WTC11 (cell line): Measurements from ENCODE around the gene MCCC2. TPM values are rescaled to one million over a fixed set of nuclear protein-coding genes. Genes with fewer than 3 reads are reported as not detected.

Experiments
- ATAC-seq: fragments of 200-7000 bp; cut with Tn5 transposase; 2 replicates; pipeline ENCODE4 v1.10.0; 2021; ENCODE audit warnings: mild to moderate bottlenecking, moderate library complexity
- CTCF ChIA-PET: fragments of 300-600 bp; sonication (Branson Sonifier 250); formaldehyde crosslinking; loops from one replicate; lab custom pipeline; 2021; ENCODE audit warnings: antibody characterized with exemption; lab: Charles Lee
- POLR2A ChIA-PET: fragments of 350-600 bp; sonication (Branson Sonifier 250); formaldehyde crosslinking; loops from one replicate; lab custom pipeline; 2021; ENCODE audit warnings: antibody characterized with exemption; lab: Charles Lee
- DNase-seq: peaks from one replicate; pipeline ENCODE4 v3.0.0; 2021; ENCODE audit warnings: low spot score
- H3K27ac Mint-ChIP-seq: 2 replicates; pipeline ENCODE4 v1.8.0; 2021; ENCODE audit warnings: mixed read lengths
- H3K27me3 Mint-ChIP-seq: 2 replicates; pipeline ENCODE4 v1.8.0; 2021; ENCODE audit warnings: low read depth, mild to moderate bottlenecking, moderate library complexity, mixed read lengths
- H3K36me3 Mint-ChIP-seq: 2 replicates; pipeline ENCODE4 v1.8.0; 2021; ENCODE audit warnings: mixed read lengths
- H3K4me1 Mint-ChIP-seq: 2 replicates; pipeline ENCODE4 v1.8.0; 2022; ENCODE audit warnings: mixed read lengths
- H3K4me3 Mint-ChIP-seq: 2 replicates; pipeline ENCODE4 v1.8.0; 2021; ENCODE audit warnings: mild to moderate bottlenecking, moderate library complexity, mixed read lengths
- H3K9me3 Mint-ChIP-seq: 2 replicates; pipeline ENCODE4 v1.8.0; 2021; ENCODE audit warnings: mixed read lengths
- ATF1 ChIP-seq: sonication (generic); formaldehyde crosslinking; IDR thresholded peaks from 2 replicates; pipeline ENCODE4 v1.8.1; 2023; ENCODE audit warnings: mild to moderate bottlenecking, moderate library complexity, missing genetic modification reagents
- CDX4 ChIP-seq: fragments of 250-450 bp; sonication (Bioruptor Pico); IDR thresholded peaks from 2 replicates; pipeline ENCODE4 v1.9.0; 2021; ENCODE audit warnings: moderate library complexity, mild to moderate bottlenecking, inconsistent platforms, borderline replicate concordance
- CREB1 ChIP-seq: sonication (generic); formaldehyde crosslinking; IDR thresholded peaks from 2 replicates; pipeline ENCODE4 v1.8.0; 2023; ENCODE audit warnings: mild to moderate bottlenecking, missing genetic modification reagents
- FOXP4 ChIP-seq: sonication (generic); formaldehyde crosslinking; IDR thresholded peaks from 2 replicates; pipeline ENCODE4 v1.8.0; 2022; ENCODE audit warnings: mild to moderate bottlenecking, missing genetic modification reagents
- GTF2I ChIP-seq: fragments of 250-450 bp; sonication (Bioruptor Pico); conservative IDR thresholded peaks from 2 replicates; pipeline ENCODE4 v1.4.0; 2021; ENCODE audit warnings: mild to moderate bottlenecking
- JAZF1 ChIP-seq: fragments of 250-450 bp; sonication (Bioruptor Pico); IDR thresholded peaks from 2 replicates; pipeline ENCODE4 v1.9.0; 2021; ENCODE audit warnings: moderate library complexity, mild to moderate bottlenecking, inconsistent platforms
- OVOL2 ChIP-seq: fragments of 250-450 bp; sonication (Bioruptor Pico); IDR thresholded peaks from 2 replicates; pipeline ENCODE4 v1.9.0; 2021; ENCODE audit warnings: mild to moderate bottlenecking, borderline replicate concordance
- RELA ChIP-seq: sonication (generic); formaldehyde crosslinking; IDR thresholded peaks from 2 replicates; pipeline ENCODE4 v1.8.1; 2022; ENCODE audit warnings: missing genetic modification reagents, mild to moderate bottlenecking, borderline replicate concordance
- RORB ChIP-seq: fragments of 250-450 bp; sonication (Bioruptor Pico); IDR thresholded peaks from 2 replicates; pipeline ENCODE4 v1.9.0; 2021; ENCODE audit warnings: mild to moderate bottlenecking
- SMAD4 ChIP-seq: sonication (generic); formaldehyde crosslinking; IDR thresholded peaks from 2 replicates; pipeline ENCODE4 v1.8.0; 2022; ENCODE audit warnings: mild to moderate bottlenecking, missing genetic modification reagents
- SOX15 ChIP-seq: fragments of 250-450 bp; sonication (Bioruptor Pico); IDR thresholded peaks from 2 replicates; pipeline ENCODE4 v1.9.0; 2021; ENCODE audit warnings: mild to moderate bottlenecking
- ZMAT4 ChIP-seq: fragments of 250-450 bp; sonication (Bioruptor Pico); IDR thresholded peaks from 2 replicates; pipeline ENCODE4 v1.9.0; 2021; ENCODE audit warnings: mild to moderate bottlenecking
- ZNF263 ChIP-seq: sonication (generic); formaldehyde crosslinking; IDR thresholded peaks from 2 replicates; pipeline ENCODE4 v1.8.1; 2022; ENCODE audit warnings: low read depth, mild to moderate bottlenecking, moderate library complexity, missing genetic modification reagents
- ZNF317 ChIP-seq: sonication (generic); formaldehyde crosslinking; IDR thresholded peaks from 2 replicates; pipeline ENCODE4 v1.8.1; 2023; ENCODE audit warnings: low read depth, mild to moderate bottlenecking, moderate library complexity, missing genetic modification reagents, borderline replicate concordance
- total RNA-seq: library from RNA; stranded (reverse); gene quantifications from 3 replicates; pipeline ENCODE4 v1.2.3, GENCODE V29; 2021
- TF ChIP-seq, protein P1 (sequence below): sonication (generic); formaldehyde crosslinking; conservative IDR thresholded peaks from 2 replicates; pipeline ENCODE4 v1.8.1; 2023; ENCODE audit warnings: mild to moderate bottlenecking, low read depth, missing genetic modification reagents, moderate library complexity
- TF ChIP-seq, protein P2 (sequence below): sonication (generic); formaldehyde crosslinking; IDR thresholded peaks from 2 replicates; pipeline ENCODE4 v1.8.0; 2022; ENCODE audit warnings: missing genetic modification reagents
- TF ChIP-seq, protein P3 (sequence below): sonication (generic); formaldehyde crosslinking; IDR thresholded peaks from 2 replicates; pipeline ENCODE4 v1.8.0; 2022; ENCODE audit warnings: mild to moderate bottlenecking, missing genetic modification reagents
- TF ChIP-seq, protein P4 (sequence below): fragments of 250-450 bp; sonication (Bioruptor Pico); IDR thresholded peaks from 2 replicates; pipeline ENCODE4 v2.1.2; 2022; ENCODE audit warnings: mild to moderate bottlenecking, moderate library complexity
- TF ChIP-seq, protein P5 (sequence below): sonication (generic); formaldehyde crosslinking; IDR thresholded peaks from 2 replicates; pipeline ENCODE4 v1.8.1; 2022; ENCODE audit warnings: mild to moderate bottlenecking, missing genetic modification reagents, moderate library complexity, borderline replicate concordance
- TF ChIP-seq, protein P6 (sequence below): sonication (generic); formaldehyde crosslinking; IDR thresholded peaks from 2 replicates; pipeline ENCODE4 v1.8.1; 2022; ENCODE audit warnings: low read depth, missing genetic modification reagents, borderline replicate concordance

Gene MCCC2
- total RNA-seq, 1 experiment from 2014 or later, result 65.0 TPM

DNA sequence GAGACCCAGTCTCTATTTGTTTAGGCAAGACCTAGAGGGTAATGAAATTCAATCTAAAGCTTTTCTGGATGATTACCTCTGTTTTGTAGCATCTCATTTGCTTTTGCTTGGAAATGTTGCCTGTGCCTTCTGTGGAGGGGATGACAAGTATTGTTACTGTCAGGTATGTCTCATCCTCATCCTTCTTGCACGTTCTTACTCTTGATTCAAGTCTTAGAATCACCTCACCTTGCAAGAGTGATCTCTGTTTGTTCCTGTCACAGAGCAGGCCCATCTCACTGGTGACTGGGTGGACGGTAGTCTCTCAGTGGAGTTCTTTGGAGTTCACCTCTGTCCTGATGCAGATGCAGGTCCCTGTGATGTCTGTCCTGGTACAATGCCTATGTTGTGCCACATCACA is 33.5 kb downstream of the MCCC2 start:
- no peaks in the 10 kb centered on the region for H3K27me3 Mint-ChIP-seq
- H3K36me3 Mint-ChIP-seq, result peaks cover 24% of the 10 kb centered on the region
- ChIA-PET CTCF (no interaction called here), POLR2A (no interaction called here)
- DNase-seq (no peak), ATAC-seq (no peak)
- no peaks in the 10 kb centered on the region for H3K4me1 Mint-ChIP-seq
- no peak overlapping the region for H3K27ac Mint-ChIP-seq
- no peak overlapping the region for H3K4me3 Mint-ChIP-seq
- TF ChIP-seq ATF1 (CRISPR knock-in tag) (no peak), GTF2I (CRISPR knock-in tag) (no peak), JAZF1 (CRISPR knock-in tag) (no peak), FOXP4 (no peak), ZMAT4 (CRISPR knock-in tag) (no peak), RELA (CRISPR knock-in tag) (no peak), SOX15 (no peak), ZNF263 (no peak), RORB (CRISPR knock-in tag) (no peak), CREB1 (no peak), CDX4 (CRISPR knock-in tag) (no peak), ZNF317 (CRISPR knock-in tag) (no peak), OVOL2 (no peak), SMAD4 (CRISPR knock-in tag) (no peak)
- TF ChIP-seq, protein P1, sequence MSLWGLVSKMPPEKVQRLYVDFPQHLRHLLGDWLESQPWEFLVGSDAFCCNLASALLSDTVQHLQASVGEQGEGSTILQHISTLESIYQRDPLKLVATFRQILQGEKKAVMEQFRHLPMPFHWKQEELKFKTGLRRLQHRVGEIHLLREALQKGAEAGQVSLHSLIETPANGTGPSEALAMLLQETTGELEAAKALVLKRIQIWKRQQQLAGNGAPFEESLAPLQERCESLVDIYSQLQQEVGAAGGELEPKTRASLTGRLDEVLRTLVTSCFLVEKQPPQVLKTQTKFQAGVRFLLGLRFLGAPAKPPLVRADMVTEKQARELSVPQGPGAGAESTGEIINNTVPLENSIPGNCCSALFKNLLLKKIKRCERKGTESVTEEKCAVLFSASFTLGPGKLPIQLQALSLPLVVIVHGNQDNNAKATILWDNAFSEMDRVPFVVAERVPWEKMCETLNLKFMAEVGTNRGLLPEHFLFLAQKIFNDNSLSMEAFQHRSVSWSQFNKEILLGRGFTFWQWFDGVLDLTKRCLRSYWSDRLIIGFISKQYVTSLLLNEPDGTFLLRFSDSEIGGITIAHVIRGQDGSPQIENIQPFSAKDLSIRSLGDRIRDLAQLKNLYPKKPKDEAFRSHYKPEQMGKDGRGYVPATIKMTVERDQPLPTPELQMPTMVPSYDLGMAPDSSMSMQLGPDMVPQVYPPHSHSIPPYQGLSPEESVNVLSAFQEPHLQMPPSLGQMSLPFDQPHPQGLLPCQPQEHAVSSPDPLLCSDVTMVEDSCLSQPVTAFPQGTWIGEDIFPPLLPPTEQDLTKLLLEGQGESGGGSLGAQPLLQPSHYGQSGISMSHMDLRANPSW, result no peak
- TF ChIP-seq, protein P2, sequence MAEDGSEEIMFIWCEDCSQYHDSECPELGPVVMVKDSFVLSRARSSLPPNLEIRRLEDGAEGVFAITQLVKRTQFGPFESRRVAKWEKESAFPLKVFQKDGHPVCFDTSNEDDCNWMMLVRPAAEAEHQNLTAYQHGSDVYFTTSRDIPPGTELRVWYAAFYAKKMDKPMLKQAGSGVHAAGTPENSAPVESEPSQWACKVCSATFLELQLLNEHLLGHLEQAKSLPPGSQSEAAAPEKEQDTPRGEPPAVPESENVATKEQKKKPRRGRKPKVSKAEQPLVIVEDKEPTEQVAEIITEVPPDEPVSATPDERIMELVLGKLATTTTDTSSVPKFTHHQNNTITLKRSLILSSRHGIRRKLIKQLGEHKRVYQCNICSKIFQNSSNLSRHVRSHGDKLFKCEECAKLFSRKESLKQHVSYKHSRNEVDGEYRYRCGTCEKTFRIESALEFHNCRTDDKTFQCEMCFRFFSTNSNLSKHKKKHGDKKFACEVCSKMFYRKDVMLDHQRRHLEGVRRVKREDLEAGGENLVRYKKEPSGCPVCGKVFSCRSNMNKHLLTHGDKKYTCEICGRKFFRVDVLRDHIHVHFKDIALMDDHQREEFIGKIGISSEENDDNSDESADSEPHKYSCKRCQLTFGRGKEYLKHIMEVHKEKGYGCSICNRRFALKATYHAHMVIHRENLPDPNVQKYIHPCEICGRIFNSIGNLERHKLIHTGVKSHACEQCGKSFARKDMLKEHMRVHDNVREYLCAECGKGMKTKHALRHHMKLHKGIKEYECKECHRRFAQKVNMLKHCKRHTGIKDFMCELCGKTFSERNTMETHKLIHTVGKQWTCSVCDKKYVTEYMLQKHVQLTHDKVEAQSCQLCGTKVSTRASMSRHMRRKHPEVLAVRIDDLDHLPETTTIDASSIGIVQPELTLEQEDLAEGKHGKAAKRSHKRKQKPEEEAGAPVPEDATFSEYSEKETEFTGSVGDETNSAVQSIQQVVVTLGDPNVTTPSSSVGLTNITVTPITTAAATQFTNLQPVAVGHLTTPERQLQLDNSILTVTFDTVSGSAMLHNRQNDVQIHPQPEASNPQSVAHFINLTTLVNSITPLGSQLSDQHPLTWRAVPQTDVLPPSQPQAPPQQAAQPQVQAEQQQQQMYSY (CRISPR knock-in tag), result no peak
- TF ChIP-seq, protein P3, sequence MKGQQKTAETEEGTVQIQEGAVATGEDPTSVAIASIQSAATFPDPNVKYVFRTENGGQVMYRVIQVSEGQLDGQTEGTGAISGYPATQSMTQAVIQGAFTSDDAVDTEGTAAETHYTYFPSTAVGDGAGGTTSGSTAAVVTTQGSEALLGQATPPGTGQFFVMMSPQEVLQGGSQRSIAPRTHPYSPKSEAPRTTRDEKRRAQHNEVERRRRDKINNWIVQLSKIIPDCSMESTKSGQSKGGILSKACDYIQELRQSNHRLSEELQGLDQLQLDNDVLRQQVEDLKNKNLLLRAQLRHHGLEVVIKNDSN (CRISPR knock-in tag), result no peak
- TF ChIP-seq, protein P4, sequence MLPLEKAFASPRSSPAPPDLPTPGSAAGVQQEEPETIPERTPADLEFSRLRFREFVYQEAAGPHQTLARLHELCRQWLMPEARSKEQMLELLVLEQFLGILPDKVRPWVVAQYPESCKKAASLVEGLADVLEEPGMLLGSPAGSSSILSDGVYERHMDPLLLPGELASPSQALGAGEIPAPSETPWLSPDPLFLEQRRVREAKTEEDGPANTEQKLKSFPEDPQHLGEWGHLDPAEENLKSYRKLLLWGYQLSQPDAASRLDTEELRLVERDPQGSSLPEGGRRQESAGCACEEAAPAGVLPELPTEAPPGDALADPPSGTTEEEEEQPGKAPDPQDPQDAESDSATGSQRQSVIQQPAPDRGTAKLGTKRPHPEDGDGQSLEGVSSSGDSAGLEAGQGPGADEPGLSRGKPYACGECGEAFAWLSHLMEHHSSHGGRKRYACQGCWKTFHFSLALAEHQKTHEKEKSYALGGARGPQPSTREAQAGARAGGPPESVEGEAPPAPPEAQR (CRISPR knock-in tag), result no peak
- TF ChIP-seq, protein P5, sequence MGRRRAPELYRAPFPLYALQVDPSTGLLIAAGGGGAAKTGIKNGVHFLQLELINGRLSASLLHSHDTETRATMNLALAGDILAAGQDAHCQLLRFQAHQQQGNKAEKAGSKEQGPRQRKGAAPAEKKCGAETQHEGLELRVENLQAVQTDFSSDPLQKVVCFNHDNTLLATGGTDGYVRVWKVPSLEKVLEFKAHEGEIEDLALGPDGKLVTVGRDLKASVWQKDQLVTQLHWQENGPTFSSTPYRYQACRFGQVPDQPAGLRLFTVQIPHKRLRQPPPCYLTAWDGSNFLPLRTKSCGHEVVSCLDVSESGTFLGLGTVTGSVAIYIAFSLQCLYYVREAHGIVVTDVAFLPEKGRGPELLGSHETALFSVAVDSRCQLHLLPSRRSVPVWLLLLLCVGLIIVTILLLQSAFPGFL (CRISPR knock-in tag), result no peak
- TF ChIP-seq, protein P6, sequence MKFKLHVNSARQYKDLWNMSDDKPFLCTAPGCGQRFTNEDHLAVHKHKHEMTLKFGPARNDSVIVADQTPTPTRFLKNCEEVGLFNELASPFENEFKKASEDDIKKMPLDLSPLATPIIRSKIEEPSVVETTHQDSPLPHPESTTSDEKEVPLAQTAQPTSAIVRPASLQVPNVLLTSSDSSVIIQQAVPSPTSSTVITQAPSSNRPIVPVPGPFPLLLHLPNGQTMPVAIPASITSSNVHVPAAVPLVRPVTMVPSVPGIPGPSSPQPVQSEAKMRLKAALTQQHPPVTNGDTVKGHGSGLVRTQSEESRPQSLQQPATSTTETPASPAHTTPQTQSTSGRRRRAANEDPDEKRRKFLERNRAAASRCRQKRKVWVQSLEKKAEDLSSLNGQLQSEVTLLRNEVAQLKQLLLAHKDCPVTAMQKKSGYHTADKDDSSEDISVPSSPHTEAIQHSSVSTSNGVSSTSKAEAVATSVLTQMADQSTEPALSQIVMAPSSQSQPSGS (CRISPR knock-in tag), result no peak
- H3K9me3 Mint-ChIP-seq, result no peaks in the 10 kb centered on the region
